Measurements from ENCODE around the gene FAM151A.

Gene FAM151A

GRCh38 chr1:54604051-54604450, 19.3 kb downstream of the FAM151A start:
- ATAC-seq, result no peak
- no peak for DNase-seq

- DNase-seq (no peak), ATAC-seq (no peak)
Observed at GRCh38 chr1:54603241-54603640, 20.1 kb downstream of the FAM151A start.

GRCh38 chr1:54602554-54602953, 20.8 kb downstream of the FAM151A start:
- DNase-seq, result no peak
- no peak for ATAC-seq

GRCh38 chr1:54601730-54602129, 21.6 kb downstream of the FAM151A start:
- ATAC-seq, result no peak
- DNase-seq, result no peak

- DNase-seq (no peak), ATAC-seq (no peak)
Observed at GRCh38 chr1:54600947-54601721, 22.2 kb downstream of the FAM151A start.

- DNase-seq, result no peak
- no peak for ATAC-seq
Observed at GRCh38 chr1:54599211-54599823, 24.0 kb downstream of the FAM151A start.

- DNase-seq (no peak), ATAC-seq (no peak)
Observed at GRCh38 chr1:54597455-54598030, 25.8 kb downstream of the FAM151A start.

GRCh38 chr1:54596756-54597155, 26.6 kb downstream of the FAM151A start:
- no peak for DNase-seq
- ATAC-seq, result no peak

GRCh38 chr1:54595956-54596498, 27.3 kb downstream of the FAM151A start:
- DNase-seq, result no peak
- ATAC-seq, result no peak

GRCh38 chr1:54594463-54594862, 28.9 kb downstream of the FAM151A start:
- ATAC-seq (no peak), DNase-seq (no peak)

GRCh38 chr1:54593571-54594160, 29.7 kb downstream of the FAM151A start:
- ATAC-seq (no peak), DNase-seq (no peak)

- DNase-seq, result no peak
- ATAC-seq, result no peak
Observed at GRCh38 chr1:54591127-54591756, 32.1 kb downstream of the FAM151A start.

- no peak for ATAC-seq
- no peak for DNase-seq
Observed at GRCh38 chr1:54588377-54588776, 34.9 kb downstream of the FAM151A start.

- DNase-seq (no peak), ATAC-seq (no peak)
Observed at GRCh38 chr1:54585181-54586066, 37.9 kb downstream of the FAM151A start.

GRCh38 chr1:54584575-54584974, 38.8 kb downstream of the FAM151A start:
- ATAC-seq, result no peak
- DNase-seq, result no peak

- DNase-seq (no peak), ATAC-seq (no peak)
Observed at GRCh38 chr1:54583871-54584270, 39.5 kb downstream of the FAM151A start.

GRCh38 chr1:54583307-54583686, 40.0 kb downstream of the FAM151A start:
- ATAC-seq, result no peak

GRCh38 chr1:54582566-54583306, 40.6 kb downstream of the FAM151A start:
- ATAC-seq, result no peak
- no peak for DNase-seq

More at GRCh38 chr1:54583307-54583686, 40.0 kb downstream of the FAM151A start:
- DNase-seq, result no peak

GRCh38 chr1:54581621-54582035, 41.7 kb downstream of the FAM151A start:
- DNase-seq (no peak), ATAC-seq (no peak)

GRCh38 chr1:54580856-54581550, 42.3 kb downstream of the FAM151A start:
- no peak for ATAC-seq
- DNase-seq, result no peak

Data from stimulated activated naive CD8-positive, alpha-beta T cell treated with anti-CD3 and anti-CD28 coated beads, Interleukin-15, Interleukin-2, amounts not matched to agents 100 U/mL and 50 U/mL, for 24 hours (primary cell).